ENCODE data around the gene LMNTD1. TPM values are rescaled to one million over a fixed set of nuclear protein-coding genes. Genes with fewer than 3 reads are reported as not detected.

Gene LMNTD1
- polyA plus RNA-seq, 1 donor = not detected

GRCh38 chr12:25550186-25550585, 2.9 kb downstream of the LMNTD1 start:
- no peak for DNase-seq

- no peak for DNase-seq
These were observed 4.0 kb downstream of the LMNTD1 start for GRCh38 chr12:25549120-25549519.

GRCh38 chr12:25546318-25546717, 6.8 kb downstream of the LMNTD1 start:
- no peak for DNase-seq

GRCh38 chr12:25533150-25533549, 19.9 kb downstream of the LMNTD1 start:
- no peak for DNase-seq

- DNase-seq = no peak
These were observed 21.5 kb downstream of the LMNTD1 start for GRCh38 chr12:25531502-25532052.

GRCh38 chr12:25529738-25530137, 23.3 kb downstream of the LMNTD1 start:
- DNase-seq = no peak

- DNase-seq = no peak
These were observed 26.3 kb downstream of the LMNTD1 start for GRCh38 chr12:25526778-25527177.

- DNase-seq = no peak
These were observed 28.7 kb downstream of the LMNTD1 start for GRCh38 chr12:25524366-25524765.

GRCh38 chr12:25521625-25522256, 31.3 kb downstream of the LMNTD1 start:
- DNase-seq = no peak

- no peak for DNase-seq
These were observed 34.6 kb downstream of the LMNTD1 start for GRCh38 chr12:25518512-25518911.

- no peak for DNase-seq
These were observed 48.3 kb downstream of the LMNTD1 start for GRCh38 chr12:25504744-25505143.

- DNase-seq = no peak
These were observed 49.4 kb downstream of the LMNTD1 start for GRCh38 chr12:25503666-25504065.

GRCh38 chr12:25502596-25502995, 50.5 kb downstream of the LMNTD1 start:
- no peak for DNase-seq

GRCh38 chr12:25502118-25502517, 51.0 kb downstream of the LMNTD1 start:
- DNase-seq = no peak

GRCh38 chr12:25501549-25501948, 51.5 kb downstream of the LMNTD1 start:
- DNase-seq = no peak

GRCh38 chr12:25500651-25501050, 52.4 kb downstream of the LMNTD1 start:
- DNase-seq = no peak

- no peak for DNase-seq
These were observed 56.1 kb downstream of the LMNTD1 start for GRCh38 chr12:25497021-25497420.

- peak; percentile 10 for DNase-seq
These were observed 56.9 kb downstream of the LMNTD1 start for GRCh38 chr12:25496098-25496587.

GRCh38 chr12:25495331-25496097, 57.6 kb downstream of the LMNTD1 start:
- DNase-seq = no peak

- no peak for DNase-seq
These were observed 58.2 kb downstream of the LMNTD1 start for GRCh38 chr12:25494926-25495325.

- DNase-seq = no peak
These were observed 59.4 kb downstream of the LMNTD1 start for GRCh38 chr12:25493682-25494081.

- DNase-seq = no peak
These were observed 61.4 kb downstream of the LMNTD1 start for GRCh38 chr12:25491396-25492325.

All from hindlimb muscle (tissue), 1 donor.